GM12864 (cell line): Measurements from ENCODE around the gene DNAAF8.
"Not testable (repeated sequence)": the region's sequence is repeated elsewhere in the genome, so short reads cannot be mapped to it uniquely, and the experiment has no call there.

Experiments
- DNase-seq: peaks from one replicate; pipeline ENCODE4 v3.0.0-alpha.2; 2011; ENCODE audit warnings: low read depth
- H3K4me3 ChIP-seq: 2 replicates; pipeline ENCODE4 v1.5.1; 2011; ENCODE audit warnings: mild to moderate bottlenecking, low read depth, low read length, control low read depth
- TF ChIP-seq, protein P1 (sequence below): IDR thresholded peaks from 2 replicates; pipeline ENCODE4 v1.5.1; 2011; ENCODE audit warnings: low read depth, mild to moderate bottlenecking, moderate library complexity, low read length, control low read depth, inconsistent platforms; ENCODE audit errors: missing control alignments

The DNAAF8 gene

DNA sequence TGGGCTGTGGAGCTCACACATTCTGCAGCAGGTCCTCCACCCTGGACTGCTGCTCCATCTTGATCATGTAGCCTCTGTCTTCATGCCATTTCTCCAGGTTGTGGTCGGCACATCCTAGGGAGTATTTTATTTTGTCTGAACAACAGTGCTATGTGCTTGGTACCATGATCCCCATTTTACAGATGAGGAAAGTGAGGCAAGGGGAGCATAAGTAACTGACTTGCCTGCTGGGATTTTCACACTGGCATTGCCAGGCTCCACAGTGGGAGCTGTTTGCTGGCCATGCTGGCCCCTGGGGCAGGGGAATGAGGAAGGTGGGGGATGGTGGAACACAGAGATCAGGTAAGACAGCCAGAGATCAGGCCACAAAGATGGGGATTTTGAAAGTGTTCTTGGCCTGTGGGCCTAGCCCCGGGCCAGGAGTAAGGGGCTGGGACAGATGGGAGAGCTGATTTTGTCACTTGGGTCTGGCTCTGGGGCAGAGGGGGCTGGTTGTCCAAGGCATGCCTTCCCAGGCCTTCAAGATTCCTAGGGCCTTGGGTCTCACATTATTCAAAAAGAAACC lies 41.9 kb downstream of the DNAAF8 start:
- TF ChIP-seq, protein P1, sequence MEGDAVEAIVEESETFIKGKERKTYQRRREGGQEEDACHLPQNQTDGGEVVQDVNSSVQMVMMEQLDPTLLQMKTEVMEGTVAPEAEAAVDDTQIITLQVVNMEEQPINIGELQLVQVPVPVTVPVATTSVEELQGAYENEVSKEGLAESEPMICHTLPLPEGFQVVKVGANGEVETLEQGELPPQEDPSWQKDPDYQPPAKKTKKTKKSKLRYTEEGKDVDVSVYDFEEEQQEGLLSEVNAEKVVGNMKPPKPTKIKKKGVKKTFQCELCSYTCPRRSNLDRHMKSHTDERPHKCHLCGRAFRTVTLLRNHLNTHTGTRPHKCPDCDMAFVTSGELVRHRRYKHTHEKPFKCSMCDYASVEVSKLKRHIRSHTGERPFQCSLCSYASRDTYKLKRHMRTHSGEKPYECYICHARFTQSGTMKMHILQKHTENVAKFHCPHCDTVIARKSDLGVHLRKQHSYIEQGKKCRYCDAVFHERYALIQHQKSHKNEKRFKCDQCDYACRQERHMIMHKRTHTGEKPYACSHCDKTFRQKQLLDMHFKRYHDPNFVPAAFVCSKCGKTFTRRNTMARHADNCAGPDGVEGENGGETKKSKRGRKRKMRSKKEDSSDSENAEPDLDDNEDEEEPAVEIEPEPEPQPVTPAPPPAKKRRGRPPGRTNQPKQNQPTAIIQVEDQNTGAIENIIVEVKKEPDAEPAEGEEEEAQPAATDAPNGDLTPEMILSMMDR: no peak
- DNase-seq: no peak
- H3K4me3 ChIP-seq: no peak overlapping the region

DNA sequence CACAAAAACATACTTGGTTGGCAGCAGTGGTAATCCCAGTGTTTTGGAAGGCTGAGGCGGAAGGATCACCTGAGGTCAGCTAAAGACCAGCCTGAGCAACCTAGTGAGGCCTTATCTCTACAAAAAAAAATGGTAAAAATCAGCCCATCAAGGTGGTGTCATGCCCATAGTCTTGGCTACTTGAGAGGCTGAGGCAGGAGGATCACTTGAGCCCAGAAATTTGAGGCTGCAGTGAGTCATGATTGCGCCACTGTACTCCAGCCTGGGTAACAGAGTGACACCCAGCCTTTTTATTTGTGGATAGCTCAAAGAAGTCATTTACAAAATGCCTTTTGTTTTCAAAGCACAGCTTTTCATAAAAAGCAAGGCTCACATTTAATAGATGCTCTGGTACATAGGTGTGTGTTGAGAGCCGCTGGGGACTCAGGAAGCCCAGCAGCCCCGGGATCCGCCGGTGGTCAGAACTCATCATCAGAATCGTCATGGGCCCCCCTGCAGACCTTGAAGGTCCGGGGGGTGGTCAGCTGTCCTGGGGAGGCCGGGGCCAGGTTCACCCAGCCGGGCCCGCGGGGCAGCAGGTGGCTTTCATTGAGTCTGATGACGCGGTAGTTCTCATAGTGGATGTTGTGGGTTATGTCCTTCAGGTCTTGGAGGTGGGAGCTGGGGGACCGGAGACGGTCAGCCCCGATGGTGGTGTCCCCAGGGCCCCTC lies 43.2 kb downstream of the DNAAF8 start:
- H3K4me3 ChIP-seq: no peak overlapping the region
- DNase-seq: no peak
- TF ChIP-seq, protein P1: no peak

- no peak overlapping the region for H3K4me3 ChIP-seq
- TF ChIP-seq, protein P1: no peak
- no peak for DNase-seq
Observed at GRCh38 chr16:4778050-4778392, 43.7 kb downstream of the DNAAF8 start.

DNA sequence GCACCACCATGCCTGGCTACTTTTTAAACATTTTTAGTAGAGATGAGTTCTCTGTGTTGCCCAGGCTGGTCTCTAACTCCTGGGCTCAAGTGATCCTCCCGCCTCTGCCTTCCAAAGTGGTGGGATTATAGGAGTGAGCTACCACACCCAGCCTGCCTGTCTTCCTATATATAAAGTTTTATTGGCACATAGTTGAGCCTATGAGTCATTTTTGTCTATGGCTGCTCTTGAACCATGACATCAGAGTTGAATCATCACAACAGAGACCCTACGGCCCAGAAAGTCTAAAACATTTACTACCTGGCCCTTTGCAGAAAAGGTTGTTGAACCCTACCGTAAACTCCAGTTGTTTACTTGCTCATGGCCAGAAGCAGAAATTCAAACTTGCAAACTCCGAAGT lies 45.9 kb downstream of the DNAAF8 start:
- H3K4me3 ChIP-seq: no peak overlapping the region
- TF ChIP-seq, protein P1: no peak
- no peak for DNase-seq

GRCh38 chr16:4783251-4783950 lies 49.1 kb downstream of the DNAAF8 start:
- H3K4me3 ChIP-seq: no peak overlapping the region
- no peak for DNase-seq
- TF ChIP-seq, protein P1: no peak

GRCh38 chr16:4783951-4784336 lies 49.6 kb downstream of the DNAAF8 start:
- DNase-seq: no peak
- H3K4me3 ChIP-seq: no peak overlapping the region
- TF ChIP-seq, protein P1: no peak

DNA sequence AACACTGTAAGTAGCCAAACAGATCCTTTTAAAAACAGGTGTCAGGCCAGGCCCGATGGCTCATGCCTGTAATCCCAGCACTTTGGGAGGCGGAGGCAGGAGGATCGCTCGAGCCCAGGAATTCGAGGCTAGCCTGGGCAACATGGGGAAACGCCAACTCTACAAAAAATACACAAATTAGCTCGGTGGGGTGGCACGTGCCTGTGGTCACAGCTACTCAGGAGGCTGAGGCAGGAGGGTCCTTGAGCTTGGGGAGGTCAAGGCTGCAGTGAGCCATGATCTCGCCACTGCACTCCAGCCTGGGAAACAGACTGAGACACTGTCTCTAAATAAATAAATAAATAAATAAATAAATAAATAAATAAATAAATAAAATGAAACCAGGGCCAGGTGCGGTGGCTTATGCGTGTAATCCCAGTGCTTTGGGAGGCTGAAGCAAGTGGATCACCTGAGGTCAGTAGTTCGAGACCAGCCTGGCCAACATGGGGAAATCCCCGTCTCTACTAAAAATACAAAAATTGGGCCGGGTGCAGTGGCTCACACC lies 50.2 kb downstream of the DNAAF8 start:
- not testable (repeated sequence) for DNase-seq

More for the DNA sequence above, 50.2 kb downstream of the DNAAF8 start:
- not testable (repeated sequence) for H3K4me3 ChIP-seq
